Measurements from ENCODE around the gene TMEM250.

The TMEM250 gene

DNA sequence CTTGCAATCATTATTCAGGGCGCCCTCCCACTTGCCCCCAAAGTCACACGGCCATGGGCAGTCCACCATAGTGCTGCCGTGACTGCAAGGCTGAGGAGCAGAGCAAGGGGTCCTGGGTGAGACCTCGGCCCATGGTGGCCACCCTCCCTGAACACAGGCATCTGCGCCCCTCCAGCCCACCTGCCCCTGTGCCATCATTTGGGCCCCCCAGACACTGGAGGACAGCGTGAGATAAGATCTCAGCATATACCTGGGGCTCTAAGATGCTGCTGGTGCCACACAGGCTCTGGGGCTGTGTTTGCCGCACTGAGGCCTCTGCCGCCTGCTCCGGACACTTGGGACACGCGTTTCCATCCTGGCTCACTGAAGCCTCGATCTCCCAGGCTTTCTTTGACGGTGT, 3.5 kb downstream of the TMEM250 start:
- TF ChIP-seq, protein P1, sequence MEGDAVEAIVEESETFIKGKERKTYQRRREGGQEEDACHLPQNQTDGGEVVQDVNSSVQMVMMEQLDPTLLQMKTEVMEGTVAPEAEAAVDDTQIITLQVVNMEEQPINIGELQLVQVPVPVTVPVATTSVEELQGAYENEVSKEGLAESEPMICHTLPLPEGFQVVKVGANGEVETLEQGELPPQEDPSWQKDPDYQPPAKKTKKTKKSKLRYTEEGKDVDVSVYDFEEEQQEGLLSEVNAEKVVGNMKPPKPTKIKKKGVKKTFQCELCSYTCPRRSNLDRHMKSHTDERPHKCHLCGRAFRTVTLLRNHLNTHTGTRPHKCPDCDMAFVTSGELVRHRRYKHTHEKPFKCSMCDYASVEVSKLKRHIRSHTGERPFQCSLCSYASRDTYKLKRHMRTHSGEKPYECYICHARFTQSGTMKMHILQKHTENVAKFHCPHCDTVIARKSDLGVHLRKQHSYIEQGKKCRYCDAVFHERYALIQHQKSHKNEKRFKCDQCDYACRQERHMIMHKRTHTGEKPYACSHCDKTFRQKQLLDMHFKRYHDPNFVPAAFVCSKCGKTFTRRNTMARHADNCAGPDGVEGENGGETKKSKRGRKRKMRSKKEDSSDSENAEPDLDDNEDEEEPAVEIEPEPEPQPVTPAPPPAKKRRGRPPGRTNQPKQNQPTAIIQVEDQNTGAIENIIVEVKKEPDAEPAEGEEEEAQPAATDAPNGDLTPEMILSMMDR (IDR thresholded peaks at IDR 0.05; ENCODE audit: low read depth, low read length), result no peak
- H3K4me3 ChIP-seq (ENCODE audit: low read depth, low read length), result no peak overlapping the region

DNA sequence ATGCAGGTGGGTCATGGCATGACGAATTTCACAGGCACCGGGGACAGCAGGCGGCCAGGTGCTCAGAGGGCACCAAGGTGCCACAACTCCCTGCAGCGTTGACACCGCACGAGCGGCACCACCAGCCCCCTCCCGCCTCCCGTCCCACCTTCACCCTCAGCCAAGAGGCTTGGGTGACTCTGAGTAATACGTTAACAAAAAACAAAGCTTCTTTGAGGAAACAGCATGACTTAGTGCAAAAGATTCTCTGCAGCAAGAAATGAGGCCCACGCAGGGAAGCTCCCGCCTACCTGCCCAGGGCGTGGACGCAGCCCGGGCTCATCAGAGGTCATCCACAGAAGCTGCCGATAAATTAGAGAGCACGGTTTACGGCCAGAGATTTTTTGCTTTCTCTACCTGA, 4.1 kb downstream of the TMEM250 start:
- no peak overlapping the region for H3K4me3 ChIP-seq (ENCODE audit: low read depth, low read length)

GRCh38 chr9:136112541-136112940, 6.1 kb downstream of the TMEM250 start:
- no peak overlapping the region for H3K4me3 ChIP-seq (ENCODE audit: low read depth, low read length)
- TF ChIP-seq, protein P1 (IDR thresholded peaks at IDR 0.05; ENCODE audit: low read depth, low read length), result no peak

More for the DNA sequence above, 4.1 kb downstream of the TMEM250 start:
- TF ChIP-seq, protein P1 (IDR thresholded peaks at IDR 0.05; ENCODE audit: low read depth, low read length), result no peak

GRCh38 chr9:136111910-136112309, 6.8 kb downstream of the TMEM250 start:
- TF ChIP-seq, protein P1 (IDR thresholded peaks at IDR 0.05; ENCODE audit: low read depth, low read length), result no peak
- H3K4me3 ChIP-seq (ENCODE audit: low read depth, low read length), result no peak overlapping the region

DNA sequence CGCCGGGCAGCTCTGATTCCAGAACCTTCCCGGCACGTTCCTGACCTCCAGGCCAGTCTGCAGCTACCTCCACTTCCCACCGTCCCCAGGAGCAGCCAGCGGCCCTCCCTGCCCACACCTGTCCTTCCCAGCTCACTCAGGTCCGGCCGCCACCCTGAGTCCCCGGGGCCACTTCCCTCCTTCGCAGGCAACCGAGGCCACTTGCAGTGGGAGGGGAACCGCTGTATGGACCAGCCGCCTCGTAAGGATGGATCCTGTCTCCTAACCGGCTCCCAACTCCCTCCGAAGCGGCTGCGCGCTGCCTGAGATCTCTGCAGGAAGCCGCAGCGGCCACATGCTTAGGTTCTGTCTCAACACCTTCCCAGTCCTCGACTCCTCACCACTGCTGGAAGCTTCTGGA, 7.5 kb downstream of the TMEM250 start:
- no peak overlapping the region for H3K4me3 ChIP-seq (ENCODE audit: low read depth, low read length)
- TF ChIP-seq, protein P1 (IDR thresholded peaks at IDR 0.05; ENCODE audit: low read depth, low read length), result no peak

DNA sequence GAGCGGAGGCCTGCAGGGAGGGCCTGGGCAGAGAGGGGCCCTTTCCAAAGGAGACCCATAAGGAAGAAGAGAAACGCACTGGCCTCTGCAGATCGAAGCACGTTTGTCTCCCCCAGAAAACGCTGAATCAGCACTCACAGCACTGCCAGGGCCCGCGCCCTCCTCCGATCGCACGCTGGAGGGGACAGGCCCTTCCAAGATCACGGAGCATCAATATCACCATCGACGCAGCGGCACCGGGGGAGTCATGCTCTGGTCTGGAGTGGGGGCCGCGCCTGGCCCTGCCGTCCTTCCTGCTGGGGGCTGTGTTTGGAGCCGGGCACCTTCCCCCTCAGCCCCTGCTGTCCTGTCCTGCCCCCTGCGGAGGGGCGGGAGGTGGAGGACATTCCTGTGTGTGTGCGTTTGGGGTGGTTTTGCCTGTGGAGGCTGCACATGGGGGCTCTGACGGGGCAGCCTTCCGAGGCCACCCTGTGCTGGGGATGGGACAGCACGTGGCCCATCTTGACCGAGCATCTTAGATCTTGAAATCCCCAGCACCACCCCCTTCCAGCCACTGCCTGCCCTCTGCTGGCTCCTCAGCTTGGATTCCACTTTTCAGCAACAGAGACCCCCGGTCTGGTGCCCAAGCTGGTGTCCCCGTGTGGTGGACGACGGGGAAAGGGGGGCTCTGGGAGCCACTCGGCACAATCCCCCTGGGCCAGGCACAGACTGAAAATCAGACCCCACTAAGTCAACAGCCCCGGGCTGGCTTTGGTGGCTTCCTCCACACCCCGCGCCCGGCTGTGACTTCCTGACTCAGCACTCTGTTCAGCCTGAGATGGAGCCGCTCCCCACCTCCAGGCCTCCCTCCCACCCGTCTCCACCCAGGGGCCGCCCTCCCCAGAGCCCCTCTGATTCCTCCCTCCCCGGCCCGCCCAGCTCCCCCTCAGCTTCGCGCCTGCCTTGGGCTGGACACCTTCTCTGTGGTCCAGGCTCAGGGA, 8.3 kb downstream of the TMEM250 start:
- TF ChIP-seq, protein P1 (IDR thresholded peaks at IDR 0.05; ENCODE audit: low read depth, low read length), result no peak
- peak overlapping the region; percentile 27 for H3K4me3 ChIP-seq (ENCODE audit: low read depth, low read length)
